Right kidney (tissue), 1 donor: Measurements from ENCODE around the gene CDK6.

Source experiments
- DNase-seq: peaks from one replicate; pipeline ENCODE4 v3.0.0-alpha.2; 2016

The CDK6 gene

DNA sequence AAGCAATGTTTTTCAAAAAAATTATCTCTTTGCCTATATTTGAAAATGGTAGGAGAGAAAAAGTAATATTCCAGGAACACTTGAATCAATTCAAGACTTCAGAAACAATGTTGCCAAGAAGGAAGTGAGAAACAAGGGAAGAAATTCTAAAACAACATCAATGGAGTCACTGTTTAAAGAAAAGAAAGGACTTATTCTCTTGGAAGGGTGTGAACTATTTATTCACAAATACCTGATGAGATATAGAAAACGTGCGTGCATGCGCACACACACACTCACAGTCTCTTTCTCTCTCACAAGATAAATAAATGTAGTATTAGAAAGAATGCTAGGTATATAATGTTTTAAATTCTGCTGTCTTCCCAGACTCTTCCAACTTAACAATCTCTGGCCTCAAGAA is 128.9 kb downstream of the CDK6 start:
- no peak for DNase-seq

DNA sequence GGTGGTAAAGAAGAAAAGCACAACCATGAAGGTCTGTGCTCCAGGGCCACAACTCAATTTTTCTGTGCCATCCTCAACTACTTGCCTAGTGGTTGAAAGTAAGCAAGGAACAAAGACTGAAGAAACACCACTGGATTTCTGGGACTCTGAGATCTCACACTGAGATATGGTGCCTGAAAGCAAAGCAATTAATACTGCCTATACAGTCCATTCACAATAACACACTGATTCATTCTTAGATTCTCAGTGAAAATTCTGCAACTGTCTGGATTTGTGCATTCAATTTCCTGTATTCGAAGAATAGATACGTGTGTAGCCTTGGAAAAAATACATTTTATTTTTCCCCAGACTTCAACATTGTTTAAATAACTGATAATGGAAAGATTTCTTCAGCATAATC is 129.8 kb downstream of the CDK6 start:
- DNase-seq: no peak

DNA sequence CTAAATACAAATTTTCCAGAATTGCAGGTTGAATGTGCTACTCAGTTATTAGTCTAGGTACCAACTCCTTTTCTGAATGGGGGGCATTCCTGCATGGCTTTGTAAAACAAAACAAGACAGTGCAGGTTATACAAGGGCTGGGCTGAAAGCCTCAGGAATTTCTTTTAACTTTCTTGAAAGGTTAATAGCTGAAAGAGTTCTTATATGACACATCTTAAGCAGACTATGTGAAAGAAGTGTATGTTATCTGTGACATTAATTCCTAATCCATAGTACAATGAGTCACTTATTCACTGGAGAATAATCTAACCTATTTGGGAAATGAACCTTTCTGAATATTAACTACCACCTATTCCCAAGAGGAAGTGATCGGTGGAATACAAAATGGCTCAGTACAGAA is 130.5 kb downstream of the CDK6 start:
- DNase-seq: no peak

DNA sequence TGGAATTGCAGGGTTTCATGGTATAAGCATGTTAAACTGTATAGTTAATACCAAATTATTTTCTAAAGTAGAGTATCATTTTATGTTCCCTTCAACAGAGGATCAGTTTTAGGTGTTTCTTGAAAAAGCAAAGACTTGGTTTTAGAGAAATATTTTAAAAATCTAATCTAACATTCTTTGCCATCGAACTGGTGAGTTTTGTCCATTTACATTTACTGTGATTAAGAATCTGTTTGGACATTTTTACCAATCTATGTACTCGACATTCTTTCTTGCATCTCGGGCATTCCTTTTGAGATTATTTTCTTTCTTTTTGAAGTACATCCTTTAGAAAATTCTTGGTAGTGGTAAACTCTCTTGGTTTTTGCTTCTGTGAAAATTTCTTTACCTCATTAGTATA is 131.5 kb downstream of the CDK6 start:
- DNase-seq: no peak

DNA sequence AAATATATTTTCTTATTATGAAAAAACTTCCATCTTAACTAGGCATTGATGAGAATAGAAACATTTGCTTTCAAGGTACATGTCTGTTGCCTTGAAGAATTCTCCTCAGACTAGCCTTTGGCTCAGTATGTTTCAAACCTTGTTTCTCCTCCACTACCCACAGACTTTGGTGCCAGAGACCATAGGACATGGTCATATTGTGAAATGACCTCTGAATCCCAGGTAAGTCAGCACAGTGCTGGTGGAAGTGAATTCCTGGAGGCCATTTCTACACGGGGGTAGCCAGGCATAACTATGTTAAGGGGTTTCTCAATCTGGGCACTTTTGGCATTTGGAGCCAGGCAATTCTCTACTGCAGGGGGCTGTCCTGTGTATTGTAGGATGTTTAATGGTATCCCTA is 133.8 kb downstream of the CDK6 start:
- DNase-seq: no peak

DNA sequence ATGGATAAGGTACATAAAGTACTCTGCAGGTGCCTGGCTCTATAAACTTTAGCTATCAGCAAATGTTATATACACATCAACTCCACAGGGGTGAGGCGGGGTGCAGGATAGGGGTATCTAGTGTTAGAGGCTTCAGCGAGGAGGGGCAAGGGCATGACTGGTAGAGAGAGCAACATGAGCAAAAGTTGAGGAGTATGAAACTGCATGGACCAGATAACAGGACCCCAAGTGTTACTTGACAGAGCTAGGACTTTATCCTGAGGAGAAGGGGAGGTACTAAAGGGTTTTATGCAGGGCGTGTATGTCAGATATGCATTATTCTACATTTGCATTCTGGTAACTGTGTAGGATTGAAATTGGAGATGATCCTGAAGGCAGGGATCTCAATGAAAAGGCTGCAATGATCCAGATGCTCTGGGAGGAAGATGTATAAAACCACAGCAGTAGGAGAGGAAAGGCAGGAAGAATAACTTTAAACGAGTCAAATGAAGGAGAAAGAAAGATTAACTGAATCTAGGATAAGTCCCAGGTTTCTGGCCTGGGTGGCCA is 136.3 kb downstream of the CDK6 start:
- DNase-seq: no peak

DNA sequence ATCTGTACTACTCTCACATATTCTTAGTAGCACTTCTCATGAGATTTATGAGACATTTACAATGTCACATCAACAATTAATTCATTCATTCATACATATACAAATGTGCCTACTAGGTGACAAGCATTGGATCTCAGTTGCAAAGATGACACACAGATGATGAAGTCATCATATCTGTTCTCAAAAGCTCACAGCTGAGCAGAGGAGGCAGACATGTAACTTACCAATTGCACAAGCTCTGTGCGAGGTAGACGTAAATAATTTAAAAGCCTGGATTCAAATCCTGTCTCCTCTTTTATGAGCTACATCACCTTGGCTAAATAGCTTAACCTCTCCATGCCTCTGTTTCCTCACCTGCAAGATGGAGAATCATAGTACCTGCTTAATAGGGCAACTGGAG is 136.8 kb downstream of the CDK6 start:
- no peak for DNase-seq

DNA sequence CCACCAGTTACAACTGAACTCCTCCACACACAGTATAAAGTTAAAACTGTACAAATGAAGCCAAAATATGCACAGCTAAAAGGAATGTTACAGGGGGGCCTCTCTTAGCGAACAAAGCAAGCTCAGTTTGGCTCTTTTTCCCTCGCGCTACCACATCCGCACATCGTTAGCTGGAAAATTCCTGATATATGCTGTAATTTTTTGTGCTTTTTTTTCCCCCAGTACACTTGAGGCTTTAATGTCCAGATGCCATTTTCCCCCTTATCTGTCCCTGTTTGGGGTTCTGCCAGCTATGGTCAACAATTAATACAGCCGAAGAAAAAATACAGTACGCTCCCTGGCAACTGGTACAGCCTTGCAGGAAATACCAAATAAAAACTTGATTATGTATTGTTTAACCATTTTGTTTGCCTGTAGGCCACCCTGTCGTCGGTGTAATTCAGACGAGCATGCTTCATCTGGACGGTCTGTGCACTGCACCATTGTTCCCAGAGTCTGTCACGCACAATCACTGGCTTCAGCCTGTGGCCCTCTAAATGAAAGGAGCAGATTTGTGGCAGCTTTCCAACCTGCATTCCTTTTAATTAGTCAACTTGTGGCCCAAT is 138.0 kb downstream of the CDK6 start:
- peak; percentile 51 for DNase-seq

DNA sequence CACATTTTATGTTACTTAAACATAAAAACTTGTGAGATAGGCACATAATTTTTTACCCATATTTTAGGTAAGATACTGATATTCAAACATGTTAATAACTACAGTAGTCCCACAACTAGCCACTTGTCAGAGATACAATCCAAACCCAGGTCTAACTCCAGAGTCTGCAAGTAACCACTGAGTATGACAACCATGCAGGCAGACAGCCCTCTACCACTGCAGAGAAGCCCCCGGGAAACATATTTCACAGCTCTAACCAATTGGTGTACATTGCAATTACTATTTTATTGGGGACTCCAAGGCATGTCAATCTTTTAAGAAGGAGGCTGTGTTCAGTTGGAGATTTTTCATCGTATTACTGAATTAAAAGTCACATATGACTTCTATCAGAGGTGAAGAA is 139.0 kb downstream of the CDK6 start:
- DNase-seq: no peak

DNA sequence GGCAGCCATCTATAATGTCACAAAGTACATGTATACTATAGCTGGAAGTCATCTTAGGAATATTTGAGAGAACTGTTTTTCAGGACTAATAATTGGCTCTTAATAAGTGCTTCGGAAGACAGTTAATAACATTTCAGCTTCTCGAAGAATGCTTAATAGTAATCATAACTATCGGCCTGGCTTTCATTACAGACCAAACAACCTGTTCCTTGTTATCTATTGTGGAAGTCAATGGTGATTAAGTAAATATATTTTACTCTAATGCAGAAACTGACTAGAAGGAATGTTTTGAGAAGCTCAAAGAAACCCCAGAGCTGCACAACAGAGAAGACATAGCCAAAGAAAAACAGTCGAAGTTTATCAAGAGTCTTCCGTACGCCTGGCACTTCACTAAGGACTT is 139.4 kb downstream of the CDK6 start:
- no peak for DNase-seq

DNA sequence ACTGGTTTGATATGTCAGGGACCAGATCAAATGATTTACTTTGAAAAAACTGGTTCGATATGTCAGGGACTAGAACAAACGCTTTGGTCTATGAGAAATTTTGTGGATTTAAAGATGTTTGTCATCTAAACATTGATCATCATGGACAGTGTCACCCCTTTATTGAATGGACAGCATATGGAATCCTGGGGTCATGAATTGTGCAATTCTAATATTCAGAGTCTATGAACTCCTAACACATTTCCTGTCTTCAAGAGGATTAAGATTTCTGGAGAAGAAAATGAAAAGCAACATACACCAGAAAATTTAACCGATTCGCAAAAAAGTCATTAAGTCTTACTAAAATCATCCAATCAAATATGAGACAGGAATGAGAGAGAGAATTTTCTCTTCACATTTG is 139.8 kb downstream of the CDK6 start:
- no peak for DNase-seq

DNA sequence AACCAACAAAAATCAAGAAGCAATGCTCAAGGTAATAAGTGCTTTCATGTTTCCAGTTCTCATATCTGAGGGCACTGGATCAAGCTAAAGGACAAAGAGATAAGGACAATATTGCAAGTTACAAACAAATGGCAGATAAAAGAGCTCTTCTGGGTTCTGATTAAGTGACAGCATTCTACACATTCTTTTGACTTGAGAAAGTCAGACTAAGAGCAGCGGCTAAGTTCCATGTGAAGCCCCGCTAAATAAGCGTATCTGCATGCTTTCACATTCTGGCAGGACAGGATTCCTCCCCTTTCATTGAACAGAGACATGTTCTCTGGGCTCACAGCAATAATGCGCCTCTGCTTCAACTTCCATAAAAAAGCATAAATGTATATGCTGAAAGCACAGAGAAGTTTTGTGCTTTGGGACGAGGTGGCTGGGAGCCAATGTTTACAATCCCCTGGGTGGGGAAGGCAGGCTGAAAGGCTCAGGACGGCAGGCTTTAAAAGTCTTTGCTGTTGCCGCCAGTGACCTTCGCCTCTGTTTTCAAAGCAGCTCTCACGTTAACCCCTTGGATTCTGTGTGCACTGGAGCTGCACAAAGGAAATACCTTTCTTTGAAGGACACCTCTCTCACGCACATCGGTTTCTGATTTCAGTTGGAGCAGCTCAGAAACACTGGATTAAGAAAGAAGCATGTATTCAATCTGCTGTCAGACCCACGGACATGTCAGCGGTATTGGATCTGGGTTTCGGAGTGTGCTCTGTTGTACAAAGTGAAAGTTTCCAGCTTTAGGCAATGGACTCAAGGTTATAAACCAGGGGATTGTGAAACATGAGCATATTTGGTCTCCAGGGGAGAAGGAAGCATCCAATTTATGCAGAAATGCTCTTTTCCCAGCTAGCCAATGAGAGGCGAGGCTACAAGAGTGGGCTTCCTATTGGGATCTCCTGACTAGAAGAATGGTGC is 140.8 kb downstream of the CDK6 start:
- peak; percentile 82 for DNase-seq

DNA sequence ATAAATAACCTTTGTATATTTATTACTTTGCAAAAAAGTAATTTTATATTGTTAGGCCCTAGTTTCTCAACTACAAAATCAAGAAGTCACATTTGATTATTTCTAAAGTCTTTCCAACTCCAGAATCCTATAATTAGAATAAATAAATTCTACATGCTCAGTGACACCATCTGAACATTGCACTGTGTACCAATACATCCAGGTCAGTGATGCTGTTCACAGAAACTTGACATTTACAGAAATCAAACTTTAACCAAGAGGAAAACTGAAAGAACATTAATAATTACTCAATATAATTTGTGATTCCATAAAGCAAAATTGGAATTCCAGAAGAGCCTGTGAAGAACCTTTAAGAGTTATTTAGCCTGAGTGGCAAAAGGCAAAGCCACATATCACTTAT is 142.2 kb downstream of the CDK6 start:
- DNase-seq: no peak

DNA sequence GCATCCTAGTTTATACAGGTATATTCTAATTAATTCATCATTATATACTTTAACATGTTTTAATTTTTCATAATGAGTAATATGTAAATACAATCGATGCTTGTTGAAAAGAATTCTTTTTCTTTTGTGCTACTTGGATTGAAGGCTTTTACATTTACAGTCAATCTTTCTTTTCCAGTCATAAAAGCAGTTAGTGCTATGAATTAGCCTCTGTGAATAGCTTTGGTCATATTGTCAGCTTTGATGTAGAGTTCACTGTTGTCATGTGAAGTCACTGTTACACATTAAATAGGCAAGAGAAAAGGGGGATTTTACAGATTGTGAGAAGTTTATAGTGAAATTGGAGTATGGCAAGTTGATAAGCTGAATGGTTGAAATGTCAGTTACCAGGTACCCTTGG is 142.9 kb downstream of the CDK6 start:
- no peak for DNase-seq

DNA sequence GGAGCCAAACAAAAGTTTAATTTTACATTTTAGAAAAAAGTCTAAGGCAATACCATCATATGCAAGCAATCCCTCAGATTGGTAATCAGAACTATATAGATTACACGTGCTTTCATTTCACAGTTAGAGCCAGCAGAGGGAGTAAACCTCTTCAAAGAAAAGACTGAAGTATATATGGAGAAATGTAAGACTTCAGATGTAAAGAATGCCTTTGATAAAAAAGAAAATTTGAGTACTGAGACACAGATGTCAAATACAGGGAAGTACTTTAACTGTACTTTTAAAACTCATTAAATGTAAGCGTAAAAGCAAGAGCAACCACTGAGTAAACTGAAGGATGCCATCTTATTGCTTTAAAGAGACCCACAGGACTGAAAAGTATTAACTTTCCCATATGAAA is 144.8 kb downstream of the CDK6 start:
- no peak for DNase-seq

DNA sequence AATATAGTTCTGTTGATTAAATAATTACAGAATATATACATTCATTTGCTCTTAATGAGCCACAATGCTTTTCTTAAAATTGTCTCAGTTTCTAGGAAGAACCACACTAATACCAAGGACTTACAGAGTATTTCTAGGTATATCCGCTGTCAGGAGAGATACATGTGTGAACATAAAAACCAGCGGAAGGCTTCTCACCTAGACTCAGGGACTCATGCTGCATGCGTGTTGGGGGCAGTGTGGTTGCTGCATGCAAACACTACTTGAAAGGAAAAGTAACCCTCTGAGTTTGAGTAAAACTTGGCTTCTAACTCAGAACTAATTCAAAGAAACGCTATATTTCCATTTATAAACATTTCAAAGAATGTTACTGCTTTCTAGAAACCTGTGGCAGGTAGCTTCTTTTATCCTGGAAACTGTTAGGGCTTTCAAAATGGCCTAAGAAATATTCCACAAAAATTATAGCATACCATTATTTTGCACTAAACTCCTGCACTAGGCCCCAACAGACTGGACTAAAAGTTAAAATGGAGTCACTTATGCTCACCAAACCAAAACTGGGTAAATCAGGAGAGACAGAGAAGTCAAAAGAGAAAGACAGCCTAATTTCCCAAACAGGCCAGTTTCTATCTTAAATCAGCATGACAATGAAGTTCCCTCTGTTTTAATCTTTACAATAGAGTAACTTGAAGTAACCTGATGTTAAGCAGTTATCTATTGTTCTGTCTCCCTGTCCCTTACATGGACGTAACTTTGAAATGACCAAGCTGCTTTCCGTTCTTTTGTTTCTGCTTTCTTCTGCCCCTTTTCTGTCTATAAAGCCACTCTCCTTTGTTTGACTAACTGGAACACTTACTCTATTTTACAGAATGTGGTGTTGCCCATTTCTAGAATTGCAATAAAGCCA is 151.0 kb downstream of the CDK6 start:
- no peak for DNase-seq

DNA sequence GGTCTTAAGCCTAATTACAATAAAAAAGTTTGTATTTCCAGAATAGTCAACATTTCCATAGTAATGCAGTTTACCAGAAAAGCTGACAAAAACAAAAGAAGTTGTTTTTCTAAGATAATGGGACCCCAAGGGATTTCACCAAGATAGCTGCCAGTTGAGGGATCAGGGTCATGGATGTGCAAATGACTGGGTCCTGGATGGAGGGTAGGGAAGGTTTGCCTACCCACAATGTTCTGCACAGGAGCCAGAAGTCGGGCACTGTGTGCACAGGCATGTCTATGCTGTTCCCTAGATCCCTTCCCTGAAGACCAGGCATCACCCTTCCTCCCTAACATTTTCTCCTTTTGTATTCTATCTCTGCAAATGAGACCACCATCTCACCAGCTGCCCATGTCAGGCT is 152.1 kb downstream of the CDK6 start:
- DNase-seq: no peak

DNA sequence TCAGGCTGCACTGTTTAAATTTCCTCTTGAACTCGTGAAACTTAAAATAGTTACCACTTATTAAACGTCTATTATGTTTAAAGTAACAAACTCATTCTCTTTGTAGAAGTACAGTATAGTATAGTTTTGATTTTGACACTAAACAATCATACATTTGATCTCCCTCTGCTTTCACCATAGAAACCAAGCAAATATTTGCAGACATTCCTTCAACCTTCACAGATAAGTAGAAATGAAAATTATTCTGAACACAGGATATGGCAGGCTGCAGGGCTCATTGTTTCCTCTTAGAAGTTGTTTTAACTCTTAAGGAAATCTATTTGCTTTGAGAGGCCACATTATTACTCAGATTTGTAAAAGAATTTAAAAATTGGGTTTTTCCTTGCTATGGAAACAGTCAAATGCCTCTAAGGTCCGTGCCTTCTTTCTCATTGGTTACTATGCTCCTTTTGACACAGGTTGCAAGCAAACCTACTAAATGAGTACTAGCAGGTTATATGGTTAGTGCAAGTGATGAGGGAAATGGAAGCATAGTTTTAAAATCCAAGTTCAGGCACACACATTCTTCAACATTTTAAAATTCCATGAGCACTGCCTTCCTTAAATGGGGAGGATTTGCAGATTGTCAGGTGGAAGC is 153.4 kb downstream of the CDK6 start:
- no peak for DNase-seq

DNA sequence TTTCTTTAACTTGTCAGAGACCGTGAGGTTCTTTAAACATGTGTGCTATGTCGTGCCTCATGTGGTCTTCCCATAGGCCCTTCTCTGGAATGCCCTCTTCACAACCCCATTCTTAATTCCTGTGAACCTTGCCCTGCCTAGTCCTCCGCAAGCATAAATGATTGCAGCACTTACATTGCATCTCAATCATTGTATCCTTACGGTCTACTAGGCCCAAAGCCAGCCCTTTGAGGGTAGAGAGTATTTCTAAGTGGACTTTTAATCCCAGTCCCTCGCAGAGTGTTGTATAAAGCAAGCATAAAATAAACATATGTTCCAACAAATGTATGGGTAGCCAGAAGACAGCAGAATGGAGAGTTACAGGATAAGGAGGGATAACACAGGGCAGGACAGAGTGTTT is 154.0 kb downstream of the CDK6 start:
- no peak for DNase-seq

DNA sequence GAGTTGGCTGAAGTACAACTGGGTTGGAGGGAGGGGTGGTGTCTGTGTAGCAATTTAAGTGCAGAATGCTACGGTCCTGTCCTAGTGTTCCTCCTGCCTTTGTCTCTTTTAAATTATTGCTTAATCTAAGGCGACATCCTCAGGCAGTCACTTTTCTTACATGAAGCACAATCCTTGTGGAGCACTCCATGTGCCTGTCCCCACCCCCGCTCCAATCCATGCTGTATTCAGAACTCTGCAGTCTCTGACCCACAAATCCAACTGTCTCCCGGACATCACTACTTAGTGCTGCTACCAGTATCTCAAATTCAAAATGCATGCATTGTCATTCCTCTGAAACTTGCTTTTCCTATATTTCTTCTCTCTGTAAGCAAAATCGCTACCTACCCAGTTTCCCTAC is 154.7 kb downstream of the CDK6 start:
- no peak for DNase-seq

DNA sequence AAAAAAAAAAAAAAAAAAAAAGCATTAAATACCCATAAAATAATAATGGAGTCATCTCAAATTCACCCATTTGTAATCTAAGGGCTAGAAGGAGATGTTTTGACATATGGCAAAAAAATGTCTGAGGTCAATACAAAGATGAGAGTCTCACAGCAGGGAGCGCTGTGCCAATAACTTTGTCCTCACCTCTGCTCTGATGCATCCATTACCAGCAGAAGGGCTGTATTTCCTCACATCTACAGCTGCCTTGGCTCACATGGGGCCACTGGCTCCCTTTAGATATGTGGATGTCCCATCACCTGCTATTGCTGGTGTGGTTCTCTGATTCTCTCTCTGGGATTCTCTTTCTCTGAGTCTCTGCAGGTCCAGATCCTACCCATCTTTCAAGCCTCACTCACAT is 155.9 kb downstream of the CDK6 start:
- DNase-seq: no peak

DNA sequence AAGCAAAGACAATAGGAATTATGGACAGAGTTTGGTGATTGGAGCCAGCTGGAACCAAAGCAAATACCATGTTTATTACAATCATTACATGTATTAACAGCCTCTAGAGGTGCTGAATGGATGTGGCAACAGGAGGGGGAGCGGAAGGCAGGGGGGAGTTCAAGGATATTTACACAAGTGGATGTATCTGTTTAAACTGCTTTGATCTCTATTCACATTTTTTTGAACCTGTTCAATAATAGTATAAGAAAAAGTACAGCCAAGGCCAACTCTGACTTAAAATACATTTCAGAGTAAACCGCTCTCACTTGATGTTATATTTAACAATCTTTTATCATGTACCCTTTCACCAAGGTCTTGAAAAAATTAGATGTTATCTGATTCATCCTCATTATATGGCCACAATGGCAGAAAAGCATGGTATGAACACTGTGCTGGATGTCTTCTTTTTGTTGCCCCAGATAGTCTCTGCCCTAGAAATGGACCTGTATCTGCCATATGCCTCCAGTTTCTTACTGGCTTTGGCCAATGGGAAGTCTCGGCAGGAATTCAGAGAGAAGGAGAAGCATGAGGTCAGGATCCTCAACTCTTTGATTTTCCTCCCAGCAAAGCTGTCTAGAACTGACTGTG is 158.0 kb downstream of the CDK6 start:
- no peak for DNase-seq
